Left forelimb (tissue), 1 donor: ENCODE data around the gene DCAF8L2.
"Not testable (repeated sequence)": the region's sequence is repeated elsewhere in the genome, so short reads cannot be mapped to it uniquely, and the experiment has no call there.

Experiments used
- DNase-seq: peaks from one replicate; pipeline ENCODE4 v3.0.0-alpha.2; 2018; ENCODE audit warnings: low spot score

DCAF8L2 gene

GRCh38 chrX:27679281-27679680 lies 89.1 kb downstream of the DCAF8L2 start:
- no peak for DNase-seq

DNA sequence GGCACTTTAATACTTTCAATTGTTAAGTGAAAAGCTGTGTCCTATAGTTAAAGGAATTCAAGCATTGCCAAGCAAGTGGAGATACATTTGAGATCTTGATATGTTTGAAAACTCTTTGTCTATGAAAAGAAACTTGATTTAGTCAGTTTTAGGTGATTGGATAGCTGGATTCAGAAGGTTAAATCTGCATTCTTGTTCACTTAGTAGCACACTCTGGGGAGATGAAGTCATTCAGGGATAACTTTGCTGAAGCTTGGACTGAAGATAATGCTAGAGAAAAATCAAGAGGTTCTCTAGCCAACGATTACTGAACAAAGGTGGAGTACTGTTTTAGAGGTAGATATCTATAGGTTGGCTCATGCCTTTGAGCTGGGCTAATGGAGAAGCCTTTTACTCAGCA lies 90.6 kb downstream of the DCAF8L2 start:
- no peak for DNase-seq

- not testable (repeated sequence) for DNase-seq
These were observed 93.5 kb downstream of the DCAF8L2 start for GRCh38 chrX:27683566-27684208.

DNA sequence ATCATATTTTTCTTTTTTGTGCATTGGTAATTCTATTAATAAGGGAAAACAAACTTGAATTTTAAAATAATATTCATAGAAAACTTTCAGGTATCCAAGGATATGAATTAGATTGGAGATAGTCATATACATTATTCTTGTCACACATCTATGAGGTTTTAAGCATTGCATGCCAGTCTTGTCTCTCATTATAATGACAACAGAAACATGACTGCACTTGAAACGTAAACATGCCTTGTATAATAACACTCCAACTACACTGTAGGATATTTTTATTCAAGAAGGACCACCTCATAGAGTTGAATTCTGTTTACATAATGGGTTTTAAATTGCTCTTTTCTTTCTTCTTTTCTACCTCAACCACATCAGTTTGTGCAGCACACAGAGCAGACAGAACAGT lies 104.5 kb downstream of the DCAF8L2 start:
- no peak for DNase-seq

DNA sequence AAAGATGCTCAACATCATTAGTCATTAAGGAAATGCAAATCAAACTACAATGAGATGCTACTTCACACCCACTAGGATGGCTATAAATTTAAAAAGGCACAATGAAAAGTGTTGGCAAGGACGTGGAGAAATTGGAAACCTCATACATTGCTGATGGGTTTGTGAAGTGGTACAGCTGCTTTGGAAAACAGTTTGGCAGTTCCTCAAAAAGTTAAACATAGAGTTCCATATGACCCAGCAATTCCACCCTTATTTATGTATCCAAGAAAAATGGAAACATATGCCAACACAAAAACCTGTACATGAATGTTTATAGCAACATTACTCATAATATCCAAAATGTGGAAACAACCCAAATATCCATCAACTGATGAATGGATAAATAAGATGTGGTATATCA lies 116.4 kb downstream of the DCAF8L2 start:
- no peak for DNase-seq

GRCh38 chrX:27715610-27716009 lies 125.5 kb downstream of the DCAF8L2 start:
- DNase-seq: no peak

DNA sequence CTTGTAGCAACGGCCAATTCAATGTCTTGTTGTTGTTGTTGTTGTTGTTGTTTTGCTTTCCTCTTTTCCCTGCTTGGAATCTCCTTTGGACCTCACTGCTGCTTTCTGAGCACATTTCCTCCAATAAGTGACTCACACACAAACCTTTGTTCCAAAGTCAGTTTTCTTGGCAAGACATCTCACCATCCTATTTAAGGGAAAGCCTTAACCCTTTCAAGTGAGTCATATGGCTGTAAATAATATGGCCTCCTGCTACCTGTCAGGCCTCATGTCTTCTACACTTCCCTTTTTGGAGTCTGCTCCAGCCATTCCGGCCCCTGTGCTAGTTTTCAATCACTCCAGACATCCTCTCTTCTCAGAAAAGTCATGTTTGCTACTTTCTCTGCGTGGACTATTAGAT lies 138.1 kb downstream of the DCAF8L2 start:
- DNase-seq: no peak

- no peak for DNase-seq
These were observed 141.8 kb downstream of the DCAF8L2 start for GRCh38 chrX:27731962-27732361.

- DNase-seq: no peak
These were observed 145.8 kb downstream of the DCAF8L2 start for GRCh38 chrX:27735914-27736313.

- no peak for DNase-seq
These were observed 150.8 kb downstream of the DCAF8L2 start for GRCh38 chrX:27740933-27741332.

DNA sequence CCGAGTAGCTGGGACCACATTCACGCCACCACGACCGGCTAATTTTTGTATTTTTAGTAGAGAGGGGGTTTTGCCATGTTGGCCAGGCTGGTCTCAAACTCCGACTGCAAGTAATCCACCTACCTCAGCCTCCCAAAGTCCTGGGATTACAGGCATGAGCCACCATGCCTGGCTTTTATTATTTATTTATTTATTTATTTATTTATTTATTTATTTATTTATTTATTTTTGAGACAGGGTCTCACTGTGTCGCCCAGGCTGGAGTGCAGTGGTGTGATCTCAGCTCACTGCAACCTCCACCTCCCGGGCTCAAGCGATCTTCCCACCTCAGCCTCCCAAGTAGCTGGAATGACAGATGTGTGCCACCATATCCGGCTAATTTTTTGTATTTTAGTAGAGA lies 153.4 kb downstream of the DCAF8L2 start:
- not testable (repeated sequence) for DNase-seq

- no peak for DNase-seq
These were observed 156.4 kb downstream of the DCAF8L2 start for GRCh38 chrX:27746516-27746915.

GRCh38 chrX:27750298-27750697 lies 160.2 kb downstream of the DCAF8L2 start:
- not testable (repeated sequence) for DNase-seq

- no peak for DNase-seq
These were observed 161.8 kb downstream of the DCAF8L2 start for GRCh38 chrX:27751976-27752375.

DNA sequence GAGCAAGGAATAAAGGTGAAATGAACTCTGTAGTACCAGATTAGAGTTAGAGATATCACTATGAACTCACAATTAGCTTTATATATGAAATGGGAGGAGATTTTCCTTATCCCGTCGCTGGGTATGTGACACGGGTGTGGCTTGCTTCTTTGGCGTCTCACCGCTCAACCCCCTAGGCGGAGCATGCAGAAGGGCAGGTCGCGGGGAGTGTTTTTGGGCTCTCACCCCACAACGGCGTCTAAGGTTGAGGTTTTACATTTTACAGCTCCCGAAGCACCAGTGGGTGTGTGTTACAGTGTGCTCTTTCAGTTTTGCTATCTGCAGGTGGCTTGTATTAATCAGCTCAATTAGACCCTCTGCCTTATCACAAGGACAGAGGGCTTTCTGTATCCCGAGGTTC lies 175.6 kb downstream of the DCAF8L2 start:
- no peak for DNase-seq

DNA sequence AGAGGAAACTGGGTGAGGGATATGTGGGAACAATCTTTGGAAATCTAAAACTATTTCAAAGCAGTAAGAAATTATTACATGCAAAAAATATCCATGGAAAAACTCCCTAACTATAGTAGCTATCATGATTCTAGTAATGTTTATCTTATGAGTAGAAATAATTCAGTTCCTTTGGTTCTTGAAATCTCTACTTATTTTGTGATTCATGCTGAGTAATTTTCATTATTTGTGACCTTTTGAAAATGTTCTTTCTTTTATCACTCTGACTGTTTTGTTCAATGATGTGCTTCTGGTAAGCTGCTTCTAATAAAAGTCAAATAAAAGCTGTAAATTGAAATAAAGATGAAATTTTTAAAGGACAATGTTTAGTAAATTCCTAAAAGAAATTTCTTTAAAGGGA lies 177.2 kb downstream of the DCAF8L2 start:
- DNase-seq: no peak

GRCh38 chrX:27775984-27776383 lies 185.8 kb downstream of the DCAF8L2 start:
- no peak for DNase-seq

DNA sequence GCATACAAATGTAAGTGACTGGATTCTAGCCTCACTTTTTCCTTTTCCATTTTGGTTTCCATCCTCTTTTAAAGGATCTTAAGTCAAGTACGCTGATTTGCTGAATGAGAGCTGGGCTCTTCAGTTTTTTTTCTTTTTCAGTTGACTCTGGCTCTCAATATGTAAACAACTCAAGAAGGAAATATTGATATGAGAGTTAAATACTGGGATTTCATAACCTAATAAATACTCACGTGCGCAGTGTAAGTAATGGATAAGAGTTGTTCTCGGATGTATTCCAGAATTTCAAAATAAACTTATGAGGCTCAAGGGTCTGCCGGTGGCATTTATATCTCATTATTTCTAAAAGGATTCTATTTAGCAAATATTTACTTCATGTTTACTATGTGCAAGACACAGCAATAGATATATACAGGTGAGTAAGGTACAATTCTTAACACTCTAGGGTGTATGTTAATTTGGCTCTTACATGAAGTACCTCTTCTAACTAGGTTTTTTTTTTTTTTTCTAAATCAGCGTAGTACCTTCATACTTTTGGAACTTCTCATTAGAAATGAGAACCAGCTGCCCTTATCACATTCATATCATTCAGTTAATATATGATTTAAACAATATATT lies 206.6 kb downstream of the DCAF8L2 start:
- DNase-seq: no peak

- no peak for DNase-seq
These were observed 207.4 kb downstream of the DCAF8L2 start for GRCh38 chrX:27797575-27797974.
